ENCODE data around the gene CCNL2.
A peak's percentile ranks its signal among the peaks of the same experiment; 100 is the strongest.
"Not testable (repeated sequence)": the region's sequence is repeated elsewhere in the genome, so short reads cannot be mapped to it uniquely, and the experiment has no call there.

The CCNL2 gene

GRCh38 chr1:1429671-1430073 is 30.5 kb upstream of the CCNL2 start:
- POLR2A ChIA-PET: no interaction called here
- no peak for TF ChIP-seq CTCF (IDR thresholded peaks at IDR 0.05; ENCODE audit: insufficient read depth, low read length, missing control alignments)
- H3K4me3 ChIP-seq (ENCODE audit: low read depth, low read length): no peak overlapping the region
- DNase-seq (ENCODE audit: low read depth, low spot score): no peak
- CTCF ChIA-PET: interaction anchor here (1.4 to 2.9 kb wide), 3 partner anchors 11 to 31 kb away, joined by 3 to 22 read pairs (median 9); partner anchors contain the start of gene CCNL2

DNA sequence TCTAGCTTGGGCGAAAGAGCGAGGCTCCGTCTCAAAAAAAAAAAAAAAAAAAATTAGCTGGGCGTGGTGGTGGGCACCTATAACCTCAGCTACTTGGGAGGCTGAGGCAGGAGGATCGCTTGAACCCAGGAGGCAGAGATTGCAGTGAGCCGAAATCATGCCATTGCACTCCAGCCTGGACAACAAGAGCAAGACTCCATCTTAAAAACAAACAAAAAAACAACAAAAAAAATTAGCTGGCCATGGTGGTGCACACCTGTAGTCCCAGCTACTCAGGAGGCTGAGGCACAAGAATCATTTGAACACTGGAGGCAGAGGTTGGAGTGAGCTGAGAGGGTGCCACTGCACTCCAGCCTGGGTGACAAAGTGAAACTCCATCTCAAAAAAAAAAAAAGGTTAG is 29.8 kb upstream of the CCNL2 start:
- POLR2A ChIA-PET; DNase-seq (ENCODE audit: low read depth, low spot score); H3K4me3 ChIP-seq (ENCODE audit: low read depth, low read length): not testable (repeated sequence)
- CTCF ChIA-PET: interaction anchor here (1.4 to 2.9 kb wide), 3 partner anchors 12 to 30 kb away, joined by 3 to 22 read pairs (median 9); partner anchors contain the start of gene CCNL2

GRCh38 chr1:1428174-1428573 is 29.0 kb upstream of the CCNL2 start:
- DNase-seq (ENCODE audit: low read depth, low spot score): no peak
- no peak overlapping the region for H3K4me3 ChIP-seq (ENCODE audit: low read depth, low read length)
- POLR2A ChIA-PET: no interaction called here
- TF ChIP-seq CTCF (IDR thresholded peaks at IDR 0.05; ENCODE audit: insufficient read depth, low read length, missing control alignments): no peak
- CTCF ChIA-PET: interaction anchor here (1.4 to 2.9 kb wide), 2 partner anchors 12 to 29 kb away, joined by 3 to 22 read pairs; partner anchors contain the start of gene CCNL2

- no peak for DNase-seq (ENCODE audit: low read depth, low spot score)
- H3K4me3 ChIP-seq (ENCODE audit: low read depth, low read length): peak overlapping the region; percentile 44
- ChIA-PET CTCF (no interaction called here), POLR2A (no interaction called here)
- TF ChIP-seq CTCF (IDR thresholded peaks at IDR 0.05; ENCODE audit: insufficient read depth, low read length, missing control alignments): no peak
Measured at GRCh38 chr1:1427820-1428148, 28.6 kb upstream of the CCNL2 start.

DNA sequence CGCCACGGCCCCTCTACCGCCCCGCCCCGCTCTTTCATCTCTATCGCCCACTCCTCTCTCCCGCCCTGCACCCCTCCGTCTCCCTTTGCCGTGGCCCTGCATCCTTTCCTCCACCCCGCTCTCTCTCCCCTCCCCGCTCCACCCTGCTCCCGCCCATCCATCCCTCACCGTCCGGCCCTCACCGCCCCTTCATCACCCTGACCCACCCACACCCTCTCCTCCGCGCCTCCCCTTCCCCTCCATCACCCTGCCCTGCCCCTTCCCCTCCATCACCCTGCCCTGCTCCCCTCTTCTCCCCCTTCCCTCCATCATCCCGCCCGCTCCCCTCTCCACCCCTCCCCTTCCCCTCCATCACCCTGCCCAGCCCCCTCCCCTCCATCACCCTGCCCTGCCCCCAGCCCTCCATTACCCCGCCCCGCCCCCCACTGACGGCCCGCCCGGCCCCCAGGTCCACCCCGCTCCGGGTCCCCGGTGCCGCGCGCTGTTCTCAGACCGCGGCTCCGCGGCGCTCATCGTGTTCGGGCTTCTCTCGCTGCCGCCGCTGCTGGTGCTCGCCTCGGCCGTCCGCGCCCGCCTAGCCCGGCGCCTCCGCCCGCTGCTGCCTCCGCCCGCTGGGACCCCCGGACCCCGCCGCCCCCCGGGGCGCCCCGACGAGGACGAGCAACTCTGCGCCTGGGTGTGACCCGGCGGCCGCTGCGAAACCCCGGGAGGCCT is 28.1 kb upstream of the CCNL2 start:
- POLR2A ChIA-PET: no interaction called here
- no peak for TF ChIP-seq CTCF (IDR thresholded peaks at IDR 0.05; ENCODE audit: insufficient read depth, low read length, missing control alignments)
- no peak for DNase-seq (ENCODE audit: low read depth, low spot score)
- CTCF ChIA-PET: interaction anchor here (1.6 kb wide), 1 partner anchor 13 kb away, joined by 5 read pairs; no protein-coding TSS in a partner anchor
- peak overlapping the region; percentile 44 for H3K4me3 ChIP-seq (ENCODE audit: low read depth, low read length)

DNA sequence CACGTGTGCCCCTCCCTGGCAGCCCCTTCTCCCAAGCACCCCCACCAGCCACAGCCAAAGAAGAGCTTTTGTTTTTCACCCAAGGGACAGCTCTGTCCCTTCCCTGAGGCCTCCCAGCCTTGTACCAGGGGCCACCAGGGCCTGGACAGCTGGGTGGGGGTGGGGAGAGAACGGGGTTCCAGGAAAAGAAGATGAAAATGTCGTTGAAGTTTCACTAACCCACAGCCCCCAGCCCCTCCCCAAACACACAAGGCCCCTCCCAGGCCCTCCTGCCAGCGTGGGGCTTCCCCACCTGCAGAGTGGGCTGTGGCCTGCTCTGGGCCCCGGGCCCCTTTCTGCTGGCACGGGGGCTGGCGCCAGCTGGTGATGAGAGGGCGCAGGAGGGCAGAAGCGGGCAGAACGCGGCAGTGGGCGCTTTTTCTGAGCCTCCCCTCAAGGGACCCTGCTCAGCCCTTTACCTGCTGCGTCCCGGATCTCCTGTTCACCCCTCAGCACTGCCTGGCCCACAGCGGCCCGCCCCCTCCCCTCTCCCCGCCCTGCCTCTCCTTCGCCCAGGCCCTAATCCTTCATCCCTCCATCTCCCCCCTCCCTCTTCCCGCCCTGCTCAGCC is 27.5 kb upstream of the CCNL2 start:
- CTCF ChIA-PET: interaction anchor here (1.6 kb wide), 1 partner anchor 14 kb away, joined by 5 read pairs; no protein-coding TSS in a partner anchor
- POLR2A ChIA-PET: interaction anchor here (0.7 kb wide), 1 partner anchor 27 kb away, joined by 4 read pairs; the partner anchor contains the start of gene CCNL2
- no peak overlapping the region for H3K4me3 ChIP-seq (ENCODE audit: low read depth, low read length)
- no peak for DNase-seq (ENCODE audit: low read depth, low spot score)
- no peak for TF ChIP-seq CTCF (IDR thresholded peaks at IDR 0.05; ENCODE audit: insufficient read depth, low read length, missing control alignments)
